Astrocyte (in vitro differentiated cells and primary cell): ENCODE data around the gene MKNK1. TPM values are rescaled to one million over a fixed set of nuclear protein-coding genes. Genes with fewer than 3 reads are reported as not detected.

Experiments used
- DNase-seq: peaks from one replicate; pipeline ENCODE4 v3.0.0-alpha.2; 2010; ENCODE audit warnings: low read depth
- FAIRE-seq: peaks from 2 replicates; lab custom pipeline; 2011; peaks lifted over from hg19 to GRCh38; lab: Jason Lieb, UNC
- H2AFZ ChIP-seq: 2 replicates; pipeline ENCODE4 v1.6.0; 2012; ENCODE audit warnings: low read depth, low read length, inconsistent platforms
- H3K27ac ChIP-seq: 2 replicates; pipeline ENCODE4 v1.5.1; 2011; ENCODE audit warnings: low read depth, low read length, inconsistent platforms
- H3K27me3 ChIP-seq: 2 replicates; pipeline ENCODE4 v1.6.0; 2011; ENCODE audit warnings: low read length, inconsistent platforms; ENCODE audit not compliant: insufficient read depth
- H3K36me3 ChIP-seq: 2 replicates; pipeline ENCODE4 v1.5.1; 2011; ENCODE audit warnings: low read length, inconsistent platforms; ENCODE audit not compliant: insufficient read depth
- H3K4me1 ChIP-seq: 2 replicates; pipeline ENCODE4 v1.5.1; 2011; ENCODE audit warnings: low read length, inconsistent platforms; ENCODE audit not compliant: insufficient read depth
- H3K4me2 ChIP-seq: 2 replicates; pipeline ENCODE4 v1.6.0; 2012; ENCODE audit warnings: low read length, inconsistent platforms
- H3K4me3 ChIP-seq: 2 replicates; pipeline ENCODE4 v1.5.1; 2011; ENCODE audit warnings: low read depth, mild to moderate bottlenecking, low read length, inconsistent platforms; ENCODE audit not compliant: insufficient read depth
- H3K79me2 ChIP-seq: 2 replicates; pipeline ENCODE4 v1.6.0; 2012; ENCODE audit warnings: mild to moderate bottlenecking, low read length, inconsistent platforms; ENCODE audit not compliant: insufficient read depth
- H3K9ac ChIP-seq: 2 replicates; pipeline ENCODE4 v1.6.0; 2012; ENCODE audit warnings: mild to moderate bottlenecking, low read length, inconsistent platforms
- H3K9me3 ChIP-seq: 2 replicates; pipeline ENCODE4 v1.5.1; 2012; ENCODE audit warnings: low read depth, mild to moderate bottlenecking, low read length, inconsistent platforms; ENCODE audit not compliant: insufficient read depth
- H4K20me1 ChIP-seq: 2 replicates; pipeline ENCODE4 v1.6.0; 2012; ENCODE audit warnings: low read length, inconsistent platforms; ENCODE audit not compliant: insufficient read depth
- H3K27ac Mint-ChIP-seq: one replicate; pipeline ENCODE4 v1.8.0; 2021; ENCODE audit warnings: mild to moderate bottlenecking, mixed read lengths; ENCODE audit not compliant: unreplicated experiment
- H3K27me3 Mint-ChIP-seq: one replicate; pipeline ENCODE4 v1.8.0; 2021; ENCODE audit warnings: low read depth, mixed read lengths; ENCODE audit not compliant: unreplicated experiment
- H3K36me3 Mint-ChIP-seq: one replicate; pipeline ENCODE4 v1.8.0; 2021; ENCODE audit warnings: low read depth, mixed read lengths; ENCODE audit not compliant: unreplicated experiment
- H3K4me1 Mint-ChIP-seq: one replicate; pipeline ENCODE4 v1.8.0; 2021; ENCODE audit warnings: low read depth, mixed read lengths; ENCODE audit not compliant: unreplicated experiment
- H3K4me3 Mint-ChIP-seq: one replicate; pipeline ENCODE4 v1.8.0; 2021; ENCODE audit warnings: mild to moderate bottlenecking, moderate library complexity, mixed read lengths; ENCODE audit not compliant: unreplicated experiment
- H3K9me3 Mint-ChIP-seq: one replicate; pipeline ENCODE4 v1.8.0; 2021; ENCODE audit warnings: mild to moderate bottlenecking, mixed read lengths; ENCODE audit not compliant: unreplicated experiment
- CTCF ChIP-seq: IDR thresholded peaks from 2 replicates; pipeline ENCODE4 v1.5.1; 2011; ENCODE audit warnings: low read depth, mild to moderate bottlenecking, inconsistent platforms, low read length, moderate library complexity; ENCODE audit not compliant: insufficient read depth
- EZH2 ChIP-seq: IDR thresholded peaks from 2 replicates; pipeline ENCODE4 v1.6.1; 2012; ENCODE audit warnings: mild to moderate bottlenecking, low read length, inconsistent platforms; ENCODE audit not compliant: insufficient read depth
- total RNA-seq: library from RNA; stranded (reverse); gene quantifications from 2 replicates; pipeline ENCODE4 v1.2.1, GENCODE V29; 2021

Gene MKNK1
- total RNA-seq, 1 donor from 2014 or later: 26.9 TPM

- H3K27ac Mint-ChIP-seq: no peak overlapping the region
These were observed 4.8 kb downstream of the MKNK1 start for GRCh38 chr1:46599059-46599970.

GRCh38 chr1:46596846-46597245 is 7.2 kb downstream of the MKNK1 start:
- peaks cover 5% of the 10 kb centered on the region for H3K36me3 ChIP-seq
- H3K27ac Mint-ChIP-seq: no peak overlapping the region
- no peak for DNase-seq
- no peaks in the 10 kb centered on the region for H3K27me3 ChIP-seq
- TF ChIP-seq EZH2: no peak
- no peak overlapping the region for H3K27ac ChIP-seq
- no peak overlapping the region for H3K4me2 ChIP-seq
- H2AFZ ChIP-seq: no peak overlapping the region
- H3K9me3 Mint-ChIP-seq: no peaks in the 10 kb centered on the region
- H4K20me1 ChIP-seq: peaks cover 20% of the 10 kb centered on the region
- no peaks in the 10 kb centered on the region for H3K9me3 ChIP-seq
- H3K9ac ChIP-seq: no peak overlapping the region
- H3K36me3 Mint-ChIP-seq: peaks cover 16% of the 10 kb centered on the region
- H3K27me3 Mint-ChIP-seq: no peaks in the 10 kb centered on the region
- no peak for FAIRE-seq
- no peak overlapping the region for H3K4me3 ChIP-seq
- peaks cover 12% of the 10 kb centered on the region for H3K4me1 Mint-ChIP-seq
- no peaks in the 10 kb centered on the region for H3K4me1 ChIP-seq
- H3K79me2 ChIP-seq: no peaks in the 10 kb centered on the region
- H3K4me3 Mint-ChIP-seq: no peak overlapping the region

More at GRCh38 chr1:46599059-46599970, 4.8 kb downstream of the MKNK1 start:
- Histone ChIP-seq H3K4me3 (no peak overlapping the region), H3K79me2 (peaks cover 8% of the 10 kb centered on the region), H3K27me3 (no peaks in the 10 kb centered on the region), H3K4me2 (no peak overlapping the region), H4K20me1 (peaks cover 28% of the 10 kb centered on the region), H3K9ac (no peak overlapping the region), H3K4me1 (peaks cover 5% of the 10 kb centered on the region), H3K9me3 (no peaks in the 10 kb centered on the region), H2AFZ (no peak overlapping the region), H3K36me3 (no peaks in the 10 kb centered on the region), H3K27ac (no peak overlapping the region)
- Mint-ChIP-seq H3K36me3 (peaks cover 5% of the 10 kb centered on the region), H3K9me3 (no peaks in the 10 kb centered on the region), H3K4me3 (no peak overlapping the region), H3K4me1 (peaks cover 14% of the 10 kb centered on the region), H3K27me3 (no peaks in the 10 kb centered on the region)
- no peak for FAIRE-seq
- TF ChIP-seq EZH2: no peak
- no peak for TF ChIP-seq CTCF
- no peak for DNase-seq

DNA sequence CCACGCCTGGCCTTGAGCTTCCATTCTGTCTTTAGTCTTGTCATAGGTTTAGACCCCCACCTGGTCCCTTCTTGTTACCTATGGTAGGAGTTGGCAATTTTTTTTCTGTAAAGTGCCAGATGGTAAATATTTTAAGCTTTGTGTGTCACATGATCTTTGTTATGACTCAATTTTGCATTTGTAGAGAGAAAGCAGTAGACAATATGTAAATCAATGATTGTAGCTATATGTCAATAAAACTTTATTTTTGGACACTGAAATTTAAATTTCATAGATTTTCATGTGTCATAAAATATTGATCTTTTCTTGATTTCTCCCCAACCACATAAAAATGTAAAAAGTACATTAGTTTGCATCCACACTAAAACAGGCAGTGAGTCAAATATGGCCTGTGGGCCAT is 8.0 kb downstream of the MKNK1 start:
- FAIRE-seq: no peak
- no peaks in the 10 kb centered on the region for H3K27me3 Mint-ChIP-seq
- no peaks in the 10 kb centered on the region for H3K27me3 ChIP-seq

More for the DNA sequence above, 8.0 kb downstream of the MKNK1 start:
- Histone ChIP-seq H3K36me3 (peaks cover 5% of the 10 kb centered on the region), H4K20me1 (peaks cover 20% of the 10 kb centered on the region), H3K79me2 (no peaks in the 10 kb centered on the region), H3K9me3 (no peaks in the 10 kb centered on the region), H3K9ac (no peak overlapping the region), H3K27ac (no peak overlapping the region), H3K4me3 (no peak overlapping the region), H3K4me2 (no peak overlapping the region), H3K4me1 (no peaks in the 10 kb centered on the region), H2AFZ (no peak overlapping the region)
- Mint-ChIP-seq H3K4me1 (peaks cover 12% of the 10 kb centered on the region), H3K9me3 (peaks cover 3% of the 10 kb centered on the region), H3K36me3 (peaks cover 21% of the 10 kb centered on the region), H3K4me3 (no peak overlapping the region), H3K27ac (no peak overlapping the region)
- TF ChIP-seq CTCF (no peak), EZH2 (no peak)
- DNase-seq: no peak
